ENCODE results near the gene SUGCT. TPM values are rescaled to one million over a fixed set of nuclear protein-coding genes. Genes with fewer than 3 reads are reported as not detected.

The SUGCT gene
- total RNA-seq, 1 donor from 2014 or later: 7.1 TPM

GRCh38 chr7:40694026-40694809, 559.4 kb downstream of the SUGCT start:
- Mint-ChIP-seq H3K27me3 (no peaks in the 10 kb centered on the region), H3K4me3 (no peak overlapping the region), H3K9me3 (peaks cover 9% of the 10 kb centered on the region), H3K27ac (no peak overlapping the region), H3K4me1 (ENCODE audit: unreplicated experiment) (peaks cover 11% of the 10 kb centered on the region), H3K36me3 (no peaks in the 10 kb centered on the region)
- no peak for DNase-seq (ENCODE audit: extremely low spot score, unreplicated experiment)
- TF ChIP-seq CTCF (conservative IDR thresholded peaks at IDR 0.05): no peak

- Mint-ChIP-seq H3K36me3 (no peaks in the 10 kb centered on the region), H3K9me3 (peaks cover 9% of the 10 kb centered on the region), H3K27me3 (no peaks in the 10 kb centered on the region), H3K4me3 (no peak overlapping the region), H3K4me1 (ENCODE audit: unreplicated experiment) (peaks cover 5% of the 10 kb centered on the region), H3K27ac (no peak overlapping the region)
- no peak for TF ChIP-seq CTCF (conservative IDR thresholded peaks at IDR 0.05)
- no peak for DNase-seq (ENCODE audit: extremely low spot score, unreplicated experiment)
Measured at GRCh38 chr7:40694991-40695390, 560.2 kb downstream of the SUGCT start.

GRCh38 chr7:40697653-40698052, 562.8 kb downstream of the SUGCT start:
- no peak for TF ChIP-seq CTCF (conservative IDR thresholded peaks at IDR 0.05)
- Mint-ChIP-seq H3K4me3 (no peak overlapping the region), H3K27me3 (no peaks in the 10 kb centered on the region), H3K27ac (no peak overlapping the region), H3K4me1 (ENCODE audit: unreplicated experiment) (peaks cover 24% of the 10 kb centered on the region), H3K9me3 (peaks cover 12% of the 10 kb centered on the region), H3K36me3 (peaks cover 3% of the 10 kb centered on the region)
- DNase-seq (ENCODE audit: extremely low spot score, unreplicated experiment): no peak

- Mint-ChIP-seq H3K36me3 (peaks cover 3% of the 10 kb centered on the region), H3K27ac (no peak overlapping the region), H3K4me3 (no peak overlapping the region), H3K27me3 (no peaks in the 10 kb centered on the region), H3K9me3 (peaks cover 12% of the 10 kb centered on the region), H3K4me1 (ENCODE audit: unreplicated experiment) (peaks cover 25% of the 10 kb centered on the region)
- no peak for TF ChIP-seq CTCF (conservative IDR thresholded peaks at IDR 0.05)
- no peak for DNase-seq (ENCODE audit: extremely low spot score, unreplicated experiment)
Measured at GRCh38 chr7:40698214-40698920, 563.6 kb downstream of the SUGCT start.

GRCh38 chr7:40698921-40699260, 564.1 kb downstream of the SUGCT start:
- peaks cover 25% of the 10 kb centered on the region for H3K4me1 Mint-ChIP-seq (ENCODE audit: unreplicated experiment)
- H3K27ac Mint-ChIP-seq: no peak overlapping the region
- H3K36me3 Mint-ChIP-seq: peaks cover 3% of the 10 kb centered on the region
- peaks cover 12% of the 10 kb centered on the region for H3K9me3 Mint-ChIP-seq
- H3K4me3 Mint-ChIP-seq: no peak overlapping the region
- no peaks in the 10 kb centered on the region for H3K27me3 Mint-ChIP-seq
- DNase-seq (ENCODE audit: extremely low spot score, unreplicated experiment): no peak
- TF ChIP-seq CTCF (conservative IDR thresholded peaks at IDR 0.05): no peak

Data from type B pancreatic cell (in vitro differentiated cells).